Endothelial cell of umbilical vein (primary cell): ENCODE measurements around the gene INAVA. TPM values are rescaled to one million over a fixed set of nuclear protein-coding genes. Genes with fewer than 3 reads are reported as not detected.

Experiments used
- BruUV-seq: library from RNA; stranded (reverse); fragments of 400-500 nt; replicated peaks from 2 replicates; lab custom pipeline; 2021; lab: Mats Ljungman, UMichigan
- CTCF ChIA-PET: fragments of 300-600, 350-600 bp; sonication (Branson Sonifier 250); formaldehyde crosslinking; loops from one replicate; lab custom pipeline; 2021; ENCODE audit warnings: antibody characterized with exemption, inconsistent platforms; lab: Charles Lee
- POLR2A ChIA-PET: fragments of 300-600, 350-600 bp; sonication (Branson Sonifier 250); formaldehyde crosslinking; loops from one replicate; lab custom pipeline; 2021; ENCODE audit warnings: antibody characterized with exemption, inconsistent platforms; lab: Charles Lee
- DNase-seq: peaks from one replicate; pipeline ENCODE4 v3.0.0-alpha.2; 2011; ENCODE audit warnings: low read depth, low spot score
- FAIRE-seq: peaks from 2 replicates; lab custom pipeline; 2011; peaks lifted over from hg19 to GRCh38; lab: Jason Lieb, UNC
- H2AFZ ChIP-seq: 2 replicates; pipeline ENCODE4 v1.6.0; 2012; ENCODE audit warnings: low read depth, low read length, control low read depth, inconsistent platforms
- H3K27ac ChIP-seq: 2 replicates; pipeline ENCODE4 v1.5.1; 2011; ENCODE audit warnings: low read depth, mild to moderate bottlenecking, control low read depth, low read length, moderate library complexity; ENCODE audit not compliant: insufficient read depth
- H3K27me3 ChIP-seq, 2 experiments: 2 replicates each; pipeline versions ENCODE4 v1.6.0 to v1.6.1; 2011; ENCODE audit warnings: low read length in 2 of 2, mixed read lengths in 1 of 2; ENCODE audit not compliant: control insufficient read depth in 2 of 2, insufficient read depth in 2 of 2
- H3K36me3 ChIP-seq, 2 experiments: 2 replicates in 1 of 2; 3 replicates in 1 of 2; pipeline ENCODE4 v1.5.1; 2011; ENCODE audit warnings: low read length in 2 of 2, mild to moderate bottlenecking in 1 of 2, moderate library complexity in 1 of 2; ENCODE audit not compliant: control insufficient read depth in 2 of 2, insufficient read depth in 2 of 2; ENCODE audit errors: extremely low read depth in 1 of 2
- H3K4me1 ChIP-seq: 3 replicates; pipeline ENCODE4 v1.5.1; 2011; ENCODE audit warnings: mild to moderate bottlenecking, low read length; ENCODE audit not compliant: control insufficient read depth, insufficient read depth; ENCODE audit errors: extremely low read depth
- H3K4me2 ChIP-seq: 2 replicates; pipeline ENCODE4 v1.6.1; 2011; ENCODE audit warnings: low read length, control low read depth, mixed read lengths; ENCODE audit not compliant: insufficient read depth
- H3K4me3 ChIP-seq, 3 experiments: fragments of 200-600 bp in 1 of 3; sonication (generic), shearing (Covaris generic) in 1 of 3; replicated peaks in 1 of 3; 2 replicates each; pipeline ENCODE4 v1.5.1; 2011 to 2016; ENCODE audit warnings: control low read depth in 3 of 3, low read length in 3 of 3, mild to moderate bottlenecking in 2 of 3, inconsistent platforms in 1 of 3, low read depth in 1 of 3, moderate library complexity in 1 of 3; ENCODE audit not compliant: insufficient read depth in 1 of 3
- H3K79me2 ChIP-seq: 2 replicates; pipeline ENCODE4 v1.6.0; 2012; ENCODE audit warnings: low read length, inconsistent platforms; ENCODE audit not compliant: control insufficient read depth, insufficient read depth
- H3K9ac ChIP-seq: replicated peaks from 2 replicates; pipeline ENCODE3; 2011; ENCODE audit warnings: low read length, control low read depth; ENCODE audit not compliant: insufficient read depth; ENCODE audit errors: extremely low read depth
- H3K9me1 ChIP-seq: replicated peaks from 3 replicates; pipeline ENCODE4 v1.6.0; 2011; ENCODE audit warnings: mild to moderate bottlenecking, low read length; ENCODE audit not compliant: control insufficient read depth, insufficient read depth; ENCODE audit errors: extremely low read depth
- H3K9me3 ChIP-seq: replicated peaks from 2 replicates; pipeline ENCODE4 v1.5.1; 2012; ENCODE audit warnings: low read length, inconsistent platforms; ENCODE audit not compliant: control insufficient read depth, insufficient read depth
- H4K20me1 ChIP-seq: replicated peaks from 2 replicates; pipeline ENCODE3; 2011; ENCODE audit warnings: mild to moderate bottlenecking, low read length; ENCODE audit not compliant: control insufficient read depth, insufficient read depth; ENCODE audit errors: extremely low read depth
- EZH2 ChIP-seq: IDR thresholded peaks from 2 replicates; pipeline ENCODE4 v1.6.1; 2012; ENCODE audit warnings: borderline replicate concordance, low read depth, mild to moderate bottlenecking, moderate library complexity, low read length, inconsistent platforms; ENCODE audit not compliant: severe bottlenecking
- FOS ChIP-seq: IDR thresholded peaks from 2 replicates; pipeline ENCODE4 v1.6.1; 2011; ENCODE audit warnings: mild to moderate bottlenecking, low read length, moderate library complexity, borderline replicate concordance; ENCODE audit not compliant: insufficient read depth
- GATA2 ChIP-seq: IDR thresholded peaks from 2 replicates; pipeline ENCODE4 v1.7.0; 2011; ENCODE audit warnings: low read depth, mild to moderate bottlenecking, moderate library complexity, mixed read lengths, low read length; ENCODE audit not compliant: insufficient read length, insufficient read depth
- JUN ChIP-seq: IDR thresholded peaks from 2 replicates; pipeline ENCODE4 v1.6.1; 2011; ENCODE audit warnings: borderline replicate concordance, low read depth; ENCODE audit not compliant: insufficient read length, insufficient read depth
- MYC ChIP-seq: IDR thresholded peaks from one replicate; pipeline ENCODE4 v1.6.1; 2011; ENCODE audit warnings: mild to moderate bottlenecking, low read depth, low read length
- POLR2A ChIP-seq: IDR thresholded peaks from 2 replicates; pipeline ENCODE4 v1.6.1; 2012; ENCODE audit warnings: low read depth, mild to moderate bottlenecking, control low read depth, low read length
- POLR2AphosphoS5 ChIP-seq: IDR thresholded peaks from 2 replicates; pipeline ENCODE4 v1.6.1; 2012; ENCODE audit warnings: low read depth, mild to moderate bottlenecking, control low read depth, low read length, moderate library complexity; ENCODE audit not compliant: insufficient read depth
- dilution Hi-C: fragments of 300-500 bp; cut with MboI; formaldehyde crosslinking; loops from one replicate; pipeline ENCODE4 v1.15.0; 2019; ENCODE audit warnings: low sequenced_read_pairs; ENCODE audit not compliant: extremely low pct_ligation_motif_present
- intact Hi-C: fragments of 100-400 bp; cut with micrococcal nuclease; formaldehyde crosslinking; loops from one replicate; pipeline ENCODE4 v1.10.0; 2022
- polyA plus RNA-seq, 4 experiments: library from polyadenylated mRNA; depleted of rRNA in 3 of 4; stranded (reverse) in 3 of 4; unstranded in 1 of 4; fragments of >200 nt; gene quantifications; 2 replicates each; pipeline versions ENCODE4 v1.2.1 to v1.2.3, GENCODE V29; 2011 to 2012; ENCODE audit warnings: missing spikeins in 1 of 4
- total RNA-seq: library from RNA; stranded (reverse); gene quantifications from 2 replicates; pipeline ENCODE4 v1.2.3, GENCODE V29; 2021
- TF ChIP-seq, protein P1 (sequence below), 2 donors: IDR thresholded peaks; 1 replicate in 1 of 2; 2 replicates in 1 of 2; pipeline ENCODE4 v1.5.1; 2011; ENCODE audit warnings: low read length in 2 of 2, mild to moderate bottlenecking in 2 of 2, moderate library complexity in 2 of 2, control low read depth in 1 of 2, inconsistent platforms in 1 of 2, low read depth in 1 of 2; ENCODE audit not compliant: insufficient read depth in 1 of 2; ENCODE audit errors: extremely low read depth in 1 of 2
- TF ChIP-seq, protein P2 (sequence below): IDR thresholded peaks from 2 replicates; pipeline ENCODE4 v1.6.1; 2011; ENCODE audit not compliant: insufficient read depth, insufficient read length

Gene INAVA
- total and polyA plus RNA-seq, 2 donors (not counting 3 experiments of a cell fraction or from before 2014, with no cell fraction given), result 0.42 TPM; not detected in 1

DNA sequence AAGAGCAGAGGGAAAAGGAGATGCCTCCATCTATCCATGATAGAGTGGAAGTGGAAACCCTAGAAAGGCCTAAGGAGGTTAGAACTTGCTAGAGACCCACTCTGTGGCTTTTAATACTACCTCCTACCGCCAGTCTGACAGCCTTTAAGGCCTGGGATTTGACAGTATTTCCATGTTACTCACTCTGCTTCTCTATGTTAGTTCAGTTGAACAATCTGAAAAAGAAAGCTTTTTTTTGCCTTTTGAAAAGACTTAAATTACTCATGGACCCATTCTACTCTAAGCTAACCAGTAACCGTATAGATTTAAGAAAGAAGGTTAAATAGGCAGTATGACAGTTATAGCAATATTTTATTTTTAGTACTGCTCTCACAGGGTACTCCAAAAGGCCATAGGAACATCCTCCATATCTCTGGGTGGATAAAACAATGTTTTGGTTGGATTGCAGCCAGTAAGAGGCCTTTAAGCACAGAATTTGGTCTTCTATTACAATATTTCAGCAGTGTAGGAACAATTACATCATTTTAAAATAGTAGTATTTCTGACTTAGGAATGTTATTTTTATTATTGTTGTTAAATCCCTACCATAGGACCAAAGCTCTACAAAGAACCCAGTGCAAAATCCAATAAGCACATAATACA is 37.9 kb upstream of the INAVA start:
- TF ChIP-seq GATA2 (no peak), MYC (no peak), POLR2A (no peak), JUN (no peak), EZH2 (no peak), POLR2AphosphoS5 (no peak), FOS (no peak)
- TF ChIP-seq, protein P1, sequence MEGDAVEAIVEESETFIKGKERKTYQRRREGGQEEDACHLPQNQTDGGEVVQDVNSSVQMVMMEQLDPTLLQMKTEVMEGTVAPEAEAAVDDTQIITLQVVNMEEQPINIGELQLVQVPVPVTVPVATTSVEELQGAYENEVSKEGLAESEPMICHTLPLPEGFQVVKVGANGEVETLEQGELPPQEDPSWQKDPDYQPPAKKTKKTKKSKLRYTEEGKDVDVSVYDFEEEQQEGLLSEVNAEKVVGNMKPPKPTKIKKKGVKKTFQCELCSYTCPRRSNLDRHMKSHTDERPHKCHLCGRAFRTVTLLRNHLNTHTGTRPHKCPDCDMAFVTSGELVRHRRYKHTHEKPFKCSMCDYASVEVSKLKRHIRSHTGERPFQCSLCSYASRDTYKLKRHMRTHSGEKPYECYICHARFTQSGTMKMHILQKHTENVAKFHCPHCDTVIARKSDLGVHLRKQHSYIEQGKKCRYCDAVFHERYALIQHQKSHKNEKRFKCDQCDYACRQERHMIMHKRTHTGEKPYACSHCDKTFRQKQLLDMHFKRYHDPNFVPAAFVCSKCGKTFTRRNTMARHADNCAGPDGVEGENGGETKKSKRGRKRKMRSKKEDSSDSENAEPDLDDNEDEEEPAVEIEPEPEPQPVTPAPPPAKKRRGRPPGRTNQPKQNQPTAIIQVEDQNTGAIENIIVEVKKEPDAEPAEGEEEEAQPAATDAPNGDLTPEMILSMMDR (IDR thresholded peaks at IDR 0.05; ENCODE audit: extremely low read depth in 1 of 2, insufficient read depth in 1 of 2, low read depth in 1 of 2, low read length in 2 of 2), result no peak
- TF ChIP-seq, protein P2, sequence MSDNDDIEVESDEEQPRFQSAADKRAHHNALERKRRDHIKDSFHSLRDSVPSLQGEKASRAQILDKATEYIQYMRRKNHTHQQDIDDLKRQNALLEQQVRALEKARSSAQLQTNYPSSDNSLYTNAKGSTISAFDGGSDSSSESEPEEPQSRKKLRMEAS, result no peak
- Histone ChIP-seq H3K4me3 (no peak overlapping the region), H3K4me1 (no peaks in the 10 kb centered on the region), H3K79me2 (no peaks in the 10 kb centered on the region), H3K4me2 (no peak overlapping the region), H3K9ac (no peak overlapping the region), H3K36me3 (peaks cover 5 to 24% of the 10 kb centered on the region in 2 experiments), H4K20me1 (no peaks in the 10 kb centered on the region), H2AFZ (no peak overlapping the region), H3K27me3 (no peaks in the 10 kb centered on the region), H3K27ac (no peak overlapping the region), H3K9me1 (no peaks in the 10 kb centered on the region), H3K9me3 (no peaks in the 10 kb centered on the region)
- dilution Hi-C loops, result no loop called here
- ChIA-PET CTCF (interaction anchor here (0.8 to 1.1 kb wide), 3 partner anchors 12 to 298 kb away, joined by 3 read pairs; no protein-coding TSS in a partner anchor), POLR2A (no interaction called here)
- no TSS peak for BruUV-seq
- intact Hi-C loops, result no loop called here
- DNase-seq (peak; percentile 50), FAIRE-seq (no peak)
